GM23248 (cell line): ENCODE results near the gene CLDND2.

Experiments
- EZH2 ChIP-seq: fragments of 200-600 bp; sonication (generic); IDR thresholded peaks from 2 replicates; pipeline ENCODE4 v1.6.1; 2018; ENCODE audit warnings: antibody characterized with exemption, mild to moderate bottlenecking; ENCODE audit not compliant: insufficient read depth, poor library complexity, severe bottlenecking
- EZH2phosphoT487 ChIP-seq: fragments of 200-600 bp; sonication (generic); IDR thresholded peaks from 2 replicates; pipeline ENCODE4 v1.6.1; 2018; ENCODE audit warnings: antibody characterized with exemption, moderate library complexity, mild to moderate bottlenecking, low read depth; ENCODE audit not compliant: insufficient read depth

GRCh38 chr19:51345076-51345620, 23.7 kb downstream of the CLDND2 start:
- TF ChIP-seq EZH2 (no peak), EZH2phosphoT487 (no peak)
